ENCODE results near the gene CDK18.

Gene CDK18

GRCh38 chr1:205547936-205548827 lies 43.7 kb downstream of the CDK18 start:
- TF ChIP-seq MAX (IDR thresholded peaks at IDR 0.05) = no peak

- TF ChIP-seq TAF1 (IDR thresholded peaks at IDR 0.05; ENCODE audit: low read depth) = no peak
- no peak for TF ChIP-seq FOXM1 (IDR thresholded peaks at IDR 0.05; ENCODE audit: borderline replicate concordance, low read depth)
- no peak for TF ChIP-seq CREB1 (IDR thresholded peaks at IDR 0.05; ENCODE audit: low read depth)
- TF ChIP-seq USF1 (IDR thresholded peaks at IDR 0.05) = no peak
- no peak for TF ChIP-seq EGR1 (IDR thresholded peaks at IDR 0.05)
- no peak for TF ChIP-seq MAX (IDR thresholded peaks at IDR 0.05)
- no peak for TF ChIP-seq REST (IDR thresholded peaks at IDR 0.05; ENCODE audit: low read depth)
- TF ChIP-seq ZBTB7A (IDR thresholded peaks at IDR 0.05; ENCODE audit: low read depth) = no peak
- TF ChIP-seq RAD21 (IDR thresholded peaks at IDR 0.05; ENCODE audit: low read depth) = no peak
- no peak for TF ChIP-seq EP300 (IDR thresholded peaks at IDR 0.05; ENCODE audit: borderline replicate concordance)
- TF ChIP-seq NFIC (IDR thresholded peaks at IDR 0.05) = no peak
- no peak for TF ChIP-seq YY1 (IDR thresholded peaks at IDR 0.05; ENCODE audit: low read depth)
- no peak for TF ChIP-seq TEAD4 (IDR thresholded peaks at IDR 0.05)
- TF ChIP-seq TCF12 (IDR thresholded peaks at IDR 0.05; ENCODE audit: low read depth) = no peak
- no peak for TF ChIP-seq CEBPB (IDR thresholded peaks at IDR 0.05)
Measured at GRCh38 chr1:205554026-205554811, 49.8 kb downstream of the CDK18 start.

DNA sequence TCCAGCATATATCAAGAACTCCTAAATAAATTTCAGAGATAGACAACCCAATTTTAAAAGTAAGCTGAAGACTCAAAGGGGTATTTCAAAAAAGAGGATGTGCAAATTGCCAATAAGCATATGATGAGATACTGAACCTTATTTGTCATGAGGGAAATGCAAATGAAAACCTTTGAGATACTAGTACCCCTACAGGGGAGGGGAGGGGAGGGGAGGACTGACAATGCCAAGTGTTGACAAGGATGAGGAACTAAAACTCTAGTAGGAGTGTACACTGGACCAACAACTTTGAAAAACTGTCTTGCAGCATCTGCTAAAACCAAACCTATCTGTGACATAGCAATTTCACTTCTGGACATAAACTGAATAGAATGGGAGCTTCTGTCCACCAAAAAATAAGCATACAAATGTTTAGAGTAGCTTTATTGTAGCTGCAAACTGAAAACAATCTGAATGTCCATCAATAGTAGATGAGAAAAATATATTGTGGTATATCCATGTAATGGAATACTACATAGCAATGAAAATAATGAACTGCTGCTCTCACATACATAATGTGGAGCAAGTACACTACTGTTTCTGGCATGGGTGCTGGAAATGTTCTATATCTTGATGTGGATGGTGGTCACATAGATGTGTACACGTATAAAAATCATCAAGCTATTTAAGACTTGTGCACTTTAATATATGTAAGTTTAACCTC lies 57.2 kb downstream of the CDK18 start:
- no peak for TF ChIP-seq RAD21 (IDR thresholded peaks at IDR 0.05; ENCODE audit: low read depth)
- no peak for TF ChIP-seq USF1 (IDR thresholded peaks at IDR 0.05)
- no peak for TF ChIP-seq NFIC (IDR thresholded peaks at IDR 0.05)
- TF ChIP-seq ZBTB7A (IDR thresholded peaks at IDR 0.05; ENCODE audit: low read depth) = no peak
- TF ChIP-seq CEBPB (IDR thresholded peaks at IDR 0.05) = no peak
- TF ChIP-seq EGR1 (IDR thresholded peaks at IDR 0.05) = no peak
- no peak for TF ChIP-seq TEAD4 (IDR thresholded peaks at IDR 0.05)
- TF ChIP-seq MAX (IDR thresholded peaks at IDR 0.05) = no peak
- no peak for TF ChIP-seq YY1 (IDR thresholded peaks at IDR 0.05; ENCODE audit: low read depth)
- TF ChIP-seq TAF1 (IDR thresholded peaks at IDR 0.05; ENCODE audit: low read depth) = no peak
- TF ChIP-seq REST (IDR thresholded peaks at IDR 0.05; ENCODE audit: low read depth) = no peak

- no peak for TF ChIP-seq TEAD4 (IDR thresholded peaks at IDR 0.05)
- TF ChIP-seq MAX (IDR thresholded peaks at IDR 0.05) = no peak
- TF ChIP-seq NFIC (IDR thresholded peaks at IDR 0.05) = no peak
- no peak for TF ChIP-seq TCF12 (IDR thresholded peaks at IDR 0.05; ENCODE audit: low read depth)
- TF ChIP-seq YY1 (IDR thresholded peaks at IDR 0.05; ENCODE audit: low read depth) = no peak
- no peak for TF ChIP-seq EP300 (IDR thresholded peaks at IDR 0.05; ENCODE audit: borderline replicate concordance)
- no peak for TF ChIP-seq USF1 (IDR thresholded peaks at IDR 0.05)
- TF ChIP-seq CEBPB (IDR thresholded peaks at IDR 0.05) = no peak
- TF ChIP-seq ZBTB7A (IDR thresholded peaks at IDR 0.05; ENCODE audit: low read depth) = no peak
- no peak for TF ChIP-seq CREB1 (IDR thresholded peaks at IDR 0.05; ENCODE audit: low read depth)
- TF ChIP-seq RAD21 (IDR thresholded peaks at IDR 0.05; ENCODE audit: low read depth) = no peak
- TF ChIP-seq EGR1 (IDR thresholded peaks at IDR 0.05) = no peak
Measured at GRCh38 chr1:205563927-205564441, 59.5 kb downstream of the CDK18 start.
